DMS53 treated with DMSO at 0.1 percent for 48 hours (cell line): ENCODE data around the gene RICTOR.
"Not testable (repeated sequence)": the region's sequence is repeated elsewhere in the genome, so short reads cannot be mapped to it uniquely, and the experiment has no call there.

ENCODE experiments used
- DNase-seq: peaks from one replicate; lab custom pipeline; 2025; ENCODE audit not compliant: unreplicated experiment; lab: John Stamatoyannopoulos, UW

The RICTOR gene

GRCh38 chr5:39015743-39016586 is 58.2 kb downstream of the RICTOR start:
- no peak for DNase-seq

GRCh38 chr5:39014561-39014960 is 59.6 kb downstream of the RICTOR start:
- no peak for DNase-seq

GRCh38 chr5:39013938-39014337 is 60.3 kb downstream of the RICTOR start:
- DNase-seq, result no peak

DNA sequence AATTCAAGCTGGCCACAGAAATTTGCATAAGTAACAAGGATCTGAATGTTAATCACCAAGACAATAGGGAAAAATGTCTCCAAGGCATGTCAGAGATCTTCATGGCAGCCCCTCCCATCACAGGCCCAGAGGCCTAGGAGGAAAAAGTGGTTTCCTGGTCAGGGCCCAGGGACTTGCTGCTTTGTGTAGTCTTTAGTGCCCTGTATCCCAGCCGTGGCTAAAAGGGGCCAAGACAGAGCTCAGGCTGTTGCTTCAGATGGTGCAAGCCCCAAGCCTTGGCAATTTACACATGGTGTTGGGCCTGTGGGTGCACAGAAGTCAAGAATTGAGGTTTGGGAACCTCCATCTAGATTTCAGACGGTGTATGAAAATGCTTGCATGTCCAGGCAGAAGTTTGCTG is 63.2 kb downstream of the RICTOR start:
- not testable (repeated sequence) for DNase-seq

- no peak for DNase-seq
These were observed 64.2 kb downstream of the RICTOR start for GRCh38 chr5:39009981-39010380.

DNA sequence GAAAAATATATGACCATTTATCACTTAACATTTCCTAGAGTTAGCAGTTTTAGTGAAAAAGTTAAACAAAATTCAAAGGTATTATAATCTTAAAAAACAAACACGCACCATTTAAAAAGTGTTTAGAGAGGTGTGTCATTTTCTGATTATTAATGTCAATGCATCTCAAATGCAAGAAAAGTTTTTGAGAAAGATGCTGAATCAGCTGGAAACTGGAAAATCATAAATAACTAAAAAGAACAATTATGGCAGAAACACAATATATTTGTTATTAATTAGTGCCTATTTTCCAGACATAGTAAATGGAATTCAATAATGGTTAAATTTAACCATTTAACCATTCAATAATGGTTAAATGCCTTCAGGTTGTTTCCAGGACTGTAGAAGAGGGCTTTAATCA is 64.9 kb downstream of the RICTOR start:
- no peak for DNase-seq

- DNase-seq, result no peak
These were observed 67.5 kb downstream of the RICTOR start for GRCh38 chr5:39006650-39007049.

GRCh38 chr5:39005566-39006232 is 68.5 kb downstream of the RICTOR start:
- DNase-seq, result no peak

DNA sequence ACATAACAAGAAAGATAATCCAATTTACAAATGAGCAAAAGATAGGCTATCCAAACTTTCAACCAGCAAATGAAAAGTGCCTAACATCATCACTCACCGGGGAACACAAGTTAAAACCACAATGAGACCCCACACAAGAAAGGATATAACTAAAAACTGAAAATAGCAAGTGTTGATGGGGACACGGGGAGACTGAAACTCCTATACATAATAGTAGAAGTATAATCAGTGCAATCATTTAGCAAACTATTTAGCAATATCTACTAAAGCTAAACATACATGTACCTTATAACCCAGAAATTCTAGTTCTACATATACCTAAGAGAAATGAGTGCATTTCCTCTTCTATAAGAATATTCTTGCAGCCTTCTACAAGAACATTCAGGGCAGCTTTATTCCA is 72.5 kb downstream of the RICTOR start:
- DNase-seq, result no peak

- DNase-seq, result no peak
These were observed 75.2 kb downstream of the RICTOR start for GRCh38 chr5:38999037-38999436.

DNA sequence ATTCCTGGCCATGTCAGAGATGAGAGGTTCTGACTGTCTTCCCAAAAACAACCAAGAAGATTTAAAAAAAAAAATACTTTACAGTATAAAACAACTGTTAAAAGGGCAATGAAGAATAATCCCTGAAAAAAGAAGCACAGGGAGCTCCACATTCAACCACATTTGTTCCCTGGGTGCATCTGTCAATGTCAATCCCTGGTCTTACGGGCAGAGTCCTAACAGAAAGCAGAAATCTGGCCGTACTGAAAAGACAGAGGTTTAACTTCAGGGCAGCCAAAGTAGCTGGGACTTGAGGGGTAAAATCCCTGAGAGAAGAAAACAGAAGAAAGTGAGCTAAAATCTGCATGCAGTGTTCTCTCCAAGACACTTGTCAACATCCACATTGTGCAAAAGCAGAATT is 76.6 kb downstream of the RICTOR start:
- DNase-seq, result no peak

DNA sequence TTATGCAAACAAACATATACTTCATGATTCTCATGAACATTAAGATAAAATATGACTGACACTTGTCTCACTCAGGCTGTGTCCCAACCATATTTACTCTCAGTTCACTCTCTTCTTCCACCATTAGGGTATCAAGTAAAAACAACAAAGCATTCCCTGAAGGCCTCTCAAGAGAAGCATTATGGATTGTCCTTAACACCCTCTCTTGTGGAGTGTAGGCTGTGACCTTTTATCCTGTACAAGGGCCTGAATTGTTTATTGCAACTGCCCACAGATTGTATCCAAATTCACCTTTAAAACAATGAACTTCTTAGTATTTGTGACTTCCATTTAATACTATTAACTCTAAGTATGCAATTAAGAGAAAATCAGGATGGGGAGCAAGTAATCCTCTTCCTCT is 78.1 kb downstream of the RICTOR start:
- DNase-seq, result no peak

DNA sequence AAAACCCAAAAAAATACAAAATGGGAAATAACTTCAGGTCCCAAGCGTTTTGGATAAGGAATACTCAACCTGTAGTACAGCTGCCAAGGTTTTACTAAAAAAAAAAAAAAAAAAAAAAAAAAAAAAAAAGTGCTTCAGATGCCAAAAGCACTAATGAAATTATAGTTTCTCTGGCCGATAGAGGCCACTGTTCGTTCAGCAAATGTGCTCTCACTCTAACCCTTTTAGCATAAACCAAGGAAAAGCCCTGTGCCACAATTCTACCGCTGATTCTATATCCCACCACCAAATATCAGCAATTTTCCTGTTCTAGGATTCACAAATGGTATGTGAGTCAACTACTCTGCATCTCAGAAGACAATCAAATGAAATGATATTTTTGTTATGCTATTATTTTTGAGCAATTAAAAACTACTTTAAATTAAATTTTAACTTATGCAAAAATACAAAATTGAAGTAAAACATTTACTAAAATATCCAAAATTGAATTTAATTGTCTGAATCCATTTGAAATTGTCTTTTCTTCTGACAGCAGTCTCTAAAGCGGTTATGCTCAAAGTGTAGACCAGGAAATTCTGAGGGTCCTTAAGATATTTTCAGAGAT is 79.8 kb downstream of the RICTOR start:
- DNase-seq, result peak; percentile 54

GRCh38 chr5:38989974-38990719 is 84.1 kb downstream of the RICTOR start:
- not testable (repeated sequence) for DNase-seq

DNA sequence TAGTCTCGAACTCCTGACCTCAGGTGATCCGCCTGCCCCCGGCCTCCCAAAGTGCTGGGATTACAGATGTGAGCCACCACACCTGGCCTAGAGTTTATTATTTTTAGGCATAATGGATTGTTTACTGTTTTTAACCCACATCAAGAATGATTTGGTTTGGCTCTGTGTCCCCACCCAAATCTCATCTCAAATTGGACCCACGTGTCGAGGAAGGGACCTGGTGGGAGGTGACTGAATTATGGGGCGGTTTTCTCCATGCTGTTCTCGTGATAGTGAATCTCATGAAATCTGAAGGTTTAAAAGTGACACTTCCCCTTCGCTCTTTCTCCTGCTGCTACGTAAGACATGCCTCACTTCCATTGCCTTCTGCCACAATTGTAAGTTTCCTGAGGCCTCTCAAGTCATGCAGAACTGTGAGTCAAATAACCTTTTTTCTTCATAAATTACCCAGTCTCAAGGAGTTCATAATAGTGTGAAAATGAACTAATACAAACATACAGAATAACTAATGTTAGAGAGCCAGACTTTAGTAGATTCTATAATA is 88.2 kb downstream of the RICTOR start:
- no peak for DNase-seq

DNA sequence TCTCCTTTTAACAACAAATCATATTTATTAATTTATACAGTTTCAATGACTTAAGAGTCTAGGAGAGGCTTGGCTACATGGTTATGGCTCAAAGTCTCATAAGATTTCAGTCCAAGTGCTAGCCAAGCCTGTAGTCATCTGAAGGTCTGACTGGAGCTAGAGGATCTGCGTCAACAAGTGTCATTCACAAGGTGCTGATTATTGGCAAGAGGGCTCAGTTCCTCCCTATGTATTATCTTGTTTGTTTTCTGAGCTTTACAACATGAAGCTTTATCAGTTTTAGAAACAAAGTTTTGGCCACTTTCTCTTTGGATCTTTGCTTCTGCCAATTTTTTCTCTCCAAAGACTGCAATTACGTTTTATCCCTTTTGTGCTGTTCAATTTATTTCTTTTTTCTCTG is 94.7 kb downstream of the RICTOR start:
- no peak for DNase-seq

GRCh38 chr5:38978036-38978435 is 96.2 kb downstream of the RICTOR start:
- DNase-seq, result no peak

GRCh38 chr5:38968665-38969064 is 105.5 kb downstream of the RICTOR start:
- no peak for DNase-seq

GRCh38 chr5:38961691-38962090 is 112.5 kb downstream of the RICTOR start:
- no peak for DNase-seq

DNA sequence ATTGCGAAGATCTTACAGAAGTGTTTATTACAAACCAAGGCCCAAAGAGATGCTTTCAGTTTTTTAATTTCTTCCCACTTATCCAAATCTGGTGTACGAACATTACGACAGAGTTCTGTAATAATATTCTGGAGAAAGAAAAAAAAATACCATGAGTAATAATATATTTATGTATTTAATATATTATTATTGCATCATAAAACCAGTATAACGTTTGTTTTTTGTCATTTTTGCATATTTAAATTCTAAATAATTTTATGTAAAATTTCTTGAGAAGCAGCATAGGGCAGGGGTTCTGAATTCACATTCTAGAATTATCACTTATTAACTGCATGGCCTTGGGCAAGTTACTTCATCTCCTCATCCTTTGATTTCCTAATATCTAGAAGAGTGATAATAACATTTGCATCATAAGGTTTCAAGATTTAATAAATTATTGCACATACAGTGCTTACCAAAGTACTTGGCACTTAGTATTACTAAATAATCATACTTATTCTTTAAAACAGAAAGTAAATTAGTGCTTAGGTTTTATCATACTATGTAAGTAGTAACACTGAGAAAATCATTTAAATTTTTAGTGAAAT is 120.7 kb downstream of the RICTOR start:
- DNase-seq, result no peak

GRCh38 chr5:38948501-38948900 is 125.7 kb downstream of the RICTOR start:
- DNase-seq, result no peak
